SK-N-SH treated with all-trans-retinoic acid at 6 μM for 48 hours (cell line): ENCODE results near the gene PLG.
"Not testable (repeated sequence)": the region's sequence is repeated elsewhere in the genome, so short reads cannot be mapped to it uniquely, and the experiment has no call there.

Experiments
- ATAC-seq: fragments of 200-7000 bp; cut with Tn5 transposase; 3 replicates; pipeline ENCODE4 v1.9.1; 2020; ENCODE audit warnings: mild to moderate bottlenecking, moderate library complexity
- BACH2 ChIP-seq: fragments of 250-450 bp; sonication (Bioruptor Pico); IDR thresholded peaks from 2 replicates; pipeline ENCODE4 v1.9.0; 2021; ENCODE audit warnings: mild to moderate bottlenecking, borderline replicate concordance
- CREB5 ChIP-seq: fragments of 250-450 bp; sonication (Bioruptor Pico); IDR thresholded peaks from 2 replicates; pipeline ENCODE4 v1.5.1; 2020; ENCODE audit warnings: low read depth, mild to moderate bottlenecking, moderate library complexity
- CSDC2 ChIP-seq: fragments of 250-450 bp; sonication (Bioruptor Pico); IDR thresholded peaks from 2 replicates; pipeline ENCODE4 v1.5.0; 2020; ENCODE audit warnings: mild to moderate bottlenecking, moderate library complexity
- ESRRG ChIP-seq: fragments of 250-450 bp; sonication (Bioruptor Pico); IDR thresholded peaks from 2 replicates; pipeline ENCODE4 v1.6.1; 2021; ENCODE audit warnings: mild to moderate bottlenecking
- GLIS3 ChIP-seq: fragments of 250-450 bp; sonication (Bioruptor Pico); IDR thresholded peaks from 2 replicates; pipeline ENCODE4 v1.5.0; 2020; ENCODE audit warnings: mild to moderate bottlenecking, moderate library complexity
- OSR1 ChIP-seq: fragments of 250-450 bp; sonication (Bioruptor Pico); IDR thresholded peaks from 2 replicates; pipeline ENCODE4 v1.8.0; 2022; ENCODE audit warnings: moderate library complexity, mild to moderate bottlenecking, inconsistent platforms
- PPARA ChIP-seq: fragments of 250-450 bp; sonication (Bioruptor Pico); IDR thresholded peaks from 2 replicates; pipeline ENCODE4 v1.5.0; 2020; ENCODE audit warnings: mild to moderate bottlenecking, borderline replicate concordance
- RARB ChIP-seq: fragments of 250-450 bp; sonication (Bioruptor Pico); IDR thresholded peaks from 2 replicates; pipeline ENCODE4 v1.8.0; 2021; ENCODE audit warnings: mild to moderate bottlenecking, moderate library complexity
- SNAI2 ChIP-seq: fragments of 250-450 bp; sonication (Bioruptor Pico); IDR thresholded peaks from 2 replicates; pipeline ENCODE4 v1.5.0; 2020; ENCODE audit warnings: mild to moderate bottlenecking, moderate library complexity
- TCF4 ChIP-seq: fragments of 250-450 bp; sonication (Bioruptor Pico); IDR thresholded peaks from 2 replicates; pipeline ENCODE4 v1.8.0; 2021; ENCODE audit warnings: mild to moderate bottlenecking, moderate library complexity, borderline replicate concordance
- TOX ChIP-seq: fragments of 250-450 bp; sonication (Bioruptor Pico); IDR thresholded peaks from 2 replicates; pipeline ENCODE4 v1.8.0; 2021; ENCODE audit warnings: mild to moderate bottlenecking, moderate library complexity, borderline replicate concordance
- ZC3H10 ChIP-seq: fragments of 250-450 bp; sonication (Bioruptor Pico); IDR thresholded peaks from 2 replicates; pipeline ENCODE4 v1.5.1; 2021; ENCODE audit warnings: mild to moderate bottlenecking, moderate library complexity
- ZFP3 ChIP-seq: fragments of 250-450 bp; sonication (Bioruptor Pico); IDR thresholded peaks from 2 replicates; pipeline ENCODE4 v1.5.0; 2020; ENCODE audit warnings: mild to moderate bottlenecking, moderate library complexity
- ZFP30 ChIP-seq: fragments of 450-650 bp; formaldehyde crosslinking; IDR thresholded peaks from 2 replicates; pipeline ENCODE4 v1.5.0; 2022; ENCODE audit warnings: mild to moderate bottlenecking, moderate library complexity
- ZNF565 ChIP-seq: fragments of 450-650 bp; formaldehyde crosslinking; conservative IDR thresholded peaks from 2 replicates; pipeline ENCODE4 v1.5.0; 2020; ENCODE audit warnings: low read depth, mild to moderate bottlenecking, moderate library complexity
- ZNF70 ChIP-seq: fragments of 450-650 bp; formaldehyde crosslinking; IDR thresholded peaks from 2 replicates; pipeline ENCODE4 v1.5.0; 2020; ENCODE audit warnings: mild to moderate bottlenecking, moderate library complexity
- TF ChIP-seq, protein P1 (sequence below): fragments of 250-450 bp; sonication (Bioruptor Pico); IDR thresholded peaks from 2 replicates; pipeline ENCODE4 v1.8.0; 2020; ENCODE audit warnings: mild to moderate bottlenecking, moderate library complexity, borderline replicate concordance
- TF ChIP-seq, protein P2 (sequence below): fragments of 250-450 bp; sonication (Bioruptor Pico); IDR thresholded peaks from 2 replicates; pipeline ENCODE4 v1.5.0; 2020; ENCODE audit warnings: mild to moderate bottlenecking, moderate library complexity
- TF ChIP-seq, protein P3 (sequence below): fragments of 250-450 bp; sonication (Bioruptor Pico); IDR thresholded peaks from 2 replicates; pipeline ENCODE4 v1.8.0; 2021; ENCODE audit warnings: low read depth, mild to moderate bottlenecking, moderate library complexity, borderline replicate concordance
- TF ChIP-seq, protein P4 (sequence below): fragments of 250-450 bp; sonication (Bioruptor Pico); IDR thresholded peaks from 2 replicates; pipeline ENCODE4 v1.5.1; 2021; ENCODE audit warnings: mild to moderate bottlenecking, moderate library complexity

PLG gene

GRCh38 chr6:160662429-160662828 lies 39.6 kb upstream of the PLG start:
- no peak for ATAC-seq
- TF ChIP-seq, protein P1, sequence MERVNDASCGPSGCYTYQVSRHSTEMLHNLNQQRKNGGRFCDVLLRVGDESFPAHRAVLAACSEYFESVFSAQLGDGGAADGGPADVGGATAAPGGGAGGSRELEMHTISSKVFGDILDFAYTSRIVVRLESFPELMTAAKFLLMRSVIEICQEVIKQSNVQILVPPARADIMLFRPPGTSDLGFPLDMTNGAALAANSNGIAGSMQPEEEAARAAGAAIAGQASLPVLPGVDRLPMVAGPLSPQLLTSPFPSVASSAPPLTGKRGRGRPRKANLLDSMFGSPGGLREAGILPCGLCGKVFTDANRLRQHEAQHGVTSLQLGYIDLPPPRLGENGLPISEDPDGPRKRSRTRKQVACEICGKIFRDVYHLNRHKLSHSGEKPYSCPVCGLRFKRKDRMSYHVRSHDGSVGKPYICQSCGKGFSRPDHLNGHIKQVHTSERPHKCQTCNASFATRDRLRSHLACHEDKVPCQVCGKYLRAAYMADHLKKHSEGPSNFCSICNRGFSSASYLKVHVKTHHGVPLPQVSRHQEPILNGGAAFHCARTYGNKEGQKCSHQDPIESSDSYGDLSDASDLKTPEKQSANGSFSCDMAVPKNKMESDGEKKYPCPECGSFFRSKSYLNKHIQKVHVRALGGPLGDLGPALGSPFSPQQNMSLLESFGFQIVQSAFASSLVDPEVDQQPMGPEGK, result no peak
- TF ChIP-seq OSR1 (CRISPR knock-in tag) (no peak), BACH2 (CRISPR knock-in tag) (no peak), CREB5 (no peak)
- TF ChIP-seq, protein P2, sequence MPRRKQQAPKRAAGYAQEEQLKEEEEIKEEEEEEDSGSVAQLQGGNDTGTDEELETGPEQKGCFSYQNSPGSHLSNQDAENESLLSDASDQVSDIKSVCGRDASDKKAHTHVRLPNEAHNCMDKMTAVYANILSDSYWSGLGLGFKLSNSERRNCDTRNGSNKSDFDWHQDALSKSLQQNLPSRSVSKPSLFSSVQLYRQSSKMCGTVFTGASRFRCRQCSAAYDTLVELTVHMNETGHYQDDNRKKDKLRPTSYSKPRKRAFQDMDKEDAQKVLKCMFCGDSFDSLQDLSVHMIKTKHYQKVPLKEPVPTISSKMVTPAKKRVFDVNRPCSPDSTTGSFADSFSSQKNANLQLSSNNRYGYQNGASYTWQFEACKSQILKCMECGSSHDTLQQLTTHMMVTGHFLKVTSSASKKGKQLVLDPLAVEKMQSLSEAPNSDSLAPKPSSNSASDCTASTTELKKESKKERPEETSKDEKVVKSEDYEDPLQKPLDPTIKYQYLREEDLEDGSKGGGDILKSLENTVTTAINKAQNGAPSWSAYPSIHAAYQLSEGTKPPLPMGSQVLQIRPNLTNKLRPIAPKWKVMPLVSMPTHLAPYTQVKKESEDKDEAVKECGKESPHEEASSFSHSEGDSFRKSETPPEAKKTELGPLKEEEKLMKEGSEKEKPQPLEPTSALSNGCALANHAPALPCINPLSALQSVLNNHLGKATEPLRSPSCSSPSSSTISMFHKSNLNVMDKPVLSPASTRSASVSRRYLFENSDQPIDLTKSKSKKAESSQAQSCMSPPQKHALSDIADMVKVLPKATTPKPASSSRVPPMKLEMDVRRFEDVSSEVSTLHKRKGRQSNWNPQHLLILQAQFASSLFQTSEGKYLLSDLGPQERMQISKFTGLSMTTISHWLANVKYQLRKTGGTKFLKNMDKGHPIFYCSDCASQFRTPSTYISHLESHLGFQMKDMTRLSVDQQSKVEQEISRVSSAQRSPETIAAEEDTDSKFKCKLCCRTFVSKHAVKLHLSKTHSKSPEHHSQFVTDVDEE, result no peak

DNA sequence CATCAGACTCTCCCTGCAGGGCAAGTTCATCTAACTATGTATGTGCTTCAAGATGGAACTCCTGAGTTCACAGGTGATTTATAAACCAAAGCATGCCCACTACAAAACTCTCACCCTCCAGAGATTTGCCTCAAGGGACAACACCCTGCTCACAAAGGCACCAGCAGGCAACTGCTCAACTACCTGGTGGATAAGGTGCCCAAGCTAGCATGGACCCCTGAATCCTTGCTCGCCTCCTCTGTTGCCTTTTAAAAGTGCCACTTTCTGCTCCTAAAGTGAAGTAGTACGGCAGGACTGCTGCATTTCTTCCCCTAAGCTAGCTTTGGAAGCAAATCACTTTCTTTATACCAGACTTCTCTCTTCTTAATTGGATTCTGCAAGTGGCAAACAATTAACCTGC lies 39.2 kb upstream of the PLG start:
- TF ChIP-seq RARB (CRISPR knock-in tag) (no peak), PPARA (CRISPR knock-in tag) (no peak)
- TF ChIP-seq, protein P3, sequence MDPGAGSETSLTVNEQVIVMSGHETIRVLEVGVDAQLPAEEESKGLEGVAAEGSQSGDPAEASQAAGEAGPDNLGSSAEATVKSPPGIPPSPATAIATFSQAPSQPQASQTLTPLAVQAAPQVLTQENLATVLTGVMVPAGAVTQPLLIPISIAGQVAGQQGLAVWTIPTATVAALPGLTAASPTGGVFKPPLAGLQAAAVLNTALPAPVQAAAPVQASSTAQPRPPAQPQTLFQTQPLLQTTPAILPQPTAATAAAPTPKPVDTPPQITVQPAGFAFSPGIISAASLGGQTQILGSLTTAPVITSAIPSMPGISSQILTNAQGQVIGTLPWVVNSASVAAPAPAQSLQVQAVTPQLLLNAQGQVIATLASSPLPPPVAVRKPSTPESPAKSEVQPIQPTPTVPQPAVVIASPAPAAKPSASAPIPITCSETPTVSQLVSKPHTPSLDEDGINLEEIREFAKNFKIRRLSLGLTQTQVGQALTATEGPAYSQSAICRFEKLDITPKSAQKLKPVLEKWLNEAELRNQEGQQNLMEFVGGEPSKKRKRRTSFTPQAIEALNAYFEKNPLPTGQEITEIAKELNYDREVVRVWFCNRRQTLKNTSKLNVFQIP, result no peak
- TF ChIP-seq, protein P2, result no peak
- TF ChIP-seq, all 23 proteins: peak for 0

DNA sequence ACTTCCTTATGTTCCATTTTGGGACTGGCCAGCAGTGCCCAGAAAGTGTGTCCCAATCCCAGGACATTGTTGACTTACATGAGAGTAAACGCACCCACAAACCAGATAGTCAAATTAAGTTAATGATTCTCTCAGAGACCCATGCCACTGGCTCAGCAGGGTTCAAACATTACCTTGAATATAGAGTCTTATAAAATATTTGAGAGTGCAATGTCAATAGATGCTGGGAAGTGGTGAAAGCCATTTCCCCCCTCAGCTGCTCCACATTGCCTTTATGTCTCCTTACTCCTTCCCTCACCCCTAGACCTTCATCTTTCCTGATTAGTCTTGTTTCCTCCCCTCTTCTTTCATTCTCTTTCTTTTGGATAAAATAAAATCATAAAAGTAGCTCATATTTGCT lies 37.8 kb upstream of the PLG start, which contains the start of gene LPA:
LPA (minus strand) TSS at position 78 of the 400 bp plus-strand sequence; CDS start at position 17, 61 bp downstream.
- not testable (repeated sequence) for ATAC-seq

More for the DNA sequence above, 39.2 kb upstream of the PLG start:
- ATAC-seq, result no peak

- peak; percentile 39; the same call in 1 of the 3 replicates for ATAC-seq
- TF ChIP-seq ZNF565 (CRISPR knock-in tag), result no peak
- TF ChIP-seq ZFP30 (CRISPR knock-in tag), result no peak
- no peak for TF ChIP-seq CSDC2 (CRISPR knock-in tag)
- TF ChIP-seq ZC3H10 (CRISPR knock-in tag), result no peak
- no peak for TF ChIP-seq GLIS3 (CRISPR knock-in tag)
- TF ChIP-seq, protein P4, sequence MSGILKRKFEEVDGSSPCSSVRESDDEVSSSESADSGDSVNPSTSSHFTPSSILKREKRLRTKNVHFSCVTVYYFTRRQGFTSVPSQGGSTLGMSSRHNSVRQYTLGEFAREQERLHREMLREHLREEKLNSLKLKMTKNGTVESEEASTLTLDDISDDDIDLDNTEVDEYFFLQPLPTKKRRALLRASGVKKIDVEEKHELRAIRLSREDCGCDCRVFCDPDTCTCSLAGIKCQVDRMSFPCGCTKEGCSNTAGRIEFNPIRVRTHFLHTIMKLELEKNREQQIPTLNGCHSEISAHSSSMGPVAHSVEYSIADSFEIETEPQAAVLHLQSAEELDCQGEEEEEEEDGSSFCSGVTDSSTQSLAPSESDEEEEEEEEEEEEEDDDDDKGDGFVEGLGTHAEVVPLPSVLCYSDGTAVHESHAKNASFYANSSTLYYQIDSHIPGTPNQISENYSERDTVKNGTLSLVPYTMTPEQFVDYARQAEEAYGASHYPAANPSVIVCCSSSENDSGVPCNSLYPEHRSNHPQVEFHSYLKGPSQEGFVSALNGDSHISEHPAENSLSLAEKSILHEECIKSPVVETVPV (CRISPR knock-in tag), result no peak
- TF ChIP-seq ESRRG, result no peak
- no peak for TF ChIP-seq TCF4 (CRISPR knock-in tag)
- no peak for TF ChIP-seq ZFP3 (CRISPR knock-in tag)
- no peak for TF ChIP-seq CREB5
- TF ChIP-seq ZNF70, result no peak
- no peak for TF ChIP-seq SNAI2 (CRISPR knock-in tag)
- TF ChIP-seq OSR1 (CRISPR knock-in tag), result no peak
- no peak for TF ChIP-seq TOX (CRISPR knock-in tag)
- TF ChIP-seq, protein P1, result no peak
Measured at GRCh38 chr6:160667639-160668481, 34.2 kb upstream of the PLG start.
